Measurements from ENCODE around the gene PKIG. TPM values are rescaled to one million over a fixed set of nuclear protein-coding genes. Genes with fewer than 3 reads are reported as not detected.

The PKIG gene
- total RNA-seq, 4 donors from 2014 or later = 17.2 to 40.8 (median 32.0) TPM

GRCh38 chr20:44620030-44620429 lies 37.7 kb downstream of the PKIG start:
- H3K36me3 ChIP-seq = peaks cover 66% of the 10 kb centered on the region

GRCh38 chr20:44621325-44621724 lies 38.9 kb downstream of the PKIG start:
- H3K36me3 ChIP-seq = peaks cover 67% of the 10 kb centered on the region
- 95% methylated on average over 5 of the region's 5 CpGs for WGBS
- H3K27me3 ChIP-seq = no peaks in the 10 kb centered on the region
- peaks cover 15% of the 10 kb centered on the region for H3K4me1 ChIP-seq
- DNase-seq (ENCODE audit: low spot score in 2 of 2) = no peak
- H3K4me3 ChIP-seq = no peak overlapping the region
- TF ChIP-seq EP300 (IDR thresholded peaks at IDR 0.05) (no peak), POLR2A (IDR thresholded peaks at IDR 0.05) (no peak), POLR2AphosphoS5 (IDR thresholded peaks at IDR 0.05) (no peak), CTCF (IDR thresholded peaks at IDR 0.05) (no peak)
- H3K9me3 ChIP-seq = no peaks in the 10 kb centered on the region
- no peak overlapping the region for H3K27ac ChIP-seq

More at GRCh38 chr20:44620030-44620429, 37.7 kb downstream of the PKIG start:
- Histone ChIP-seq H3K4me1 (peaks cover 28% of the 10 kb centered on the region), H3K27me3 (no peaks in the 10 kb centered on the region), H3K9me3 (no peaks in the 10 kb centered on the region), H3K27ac (no peak overlapping the region), H3K4me3 (no peak overlapping the region)
- WGBS = 94% methylated on average over 5 of the region's 5 CpGs
- peak in 1 of 2 donors; percentile 41 for DNase-seq (ENCODE audit: low spot score in 2 of 2)
- TF ChIP-seq CTCF (IDR thresholded peaks at IDR 0.05) (no peak), POLR2A (IDR thresholded peaks at IDR 0.05) (no peak), EP300 (IDR thresholded peaks at IDR 0.05) (no peak), POLR2AphosphoS5 (IDR thresholded peaks at IDR 0.05) (no peak)

- H3K4me1 ChIP-seq = peaks cover 9% of the 10 kb centered on the region
- no peaks in the 10 kb centered on the region for H3K9me3 ChIP-seq
- TF ChIP-seq POLR2AphosphoS5 (IDR thresholded peaks at IDR 0.05) = no peak
- no peak for TF ChIP-seq EP300 (IDR thresholded peaks at IDR 0.05)
- H3K4me3 ChIP-seq = no peak overlapping the region
- H3K27ac ChIP-seq = no peak overlapping the region
- H3K27me3 ChIP-seq = no peaks in the 10 kb centered on the region
- peaks cover 67% of the 10 kb centered on the region for H3K36me3 ChIP-seq
- WGBS = 100% methylated on average over 5 of the region's 8 CpGs
- DNase-seq (ENCODE audit: low spot score in 2 of 2) = peak in 1 of 2 donors; percentile 51
Measured at GRCh38 chr20:44621939-44622338, 39.6 kb downstream of the PKIG start.

- TF ChIP-seq POLR2AphosphoS5 (IDR thresholded peaks at IDR 0.05) (no peak), EP300 (IDR thresholded peaks at IDR 0.05) (no peak), CTCF (IDR thresholded peaks at IDR 0.05) (no peak), POLR2A (IDR thresholded peaks at IDR 0.05) (no peak)
- H3K4me1 ChIP-seq = peaks cover 6% of the 10 kb centered on the region
- no peaks in the 10 kb centered on the region for H3K9me3 ChIP-seq
- H3K27me3 ChIP-seq = no peaks in the 10 kb centered on the region
- 93% methylated on average over 18 of the region's 19 CpGs for WGBS
- peaks cover 67% of the 10 kb centered on the region for H3K36me3 ChIP-seq
- H3K27ac ChIP-seq = no peak overlapping the region
- DNase-seq (ENCODE audit: low spot score in 2 of 2) = no peak
- H3K4me3 ChIP-seq = no peak overlapping the region
Measured at GRCh38 chr20:44622501-44623270, 40.3 kb downstream of the PKIG start.

- 90% methylated on average over 3 of the region's 4 CpGs for WGBS
- TF ChIP-seq POLR2AphosphoS5 (IDR thresholded peaks at IDR 0.05) (no peak), CTCF (IDR thresholded peaks at IDR 0.05) (no peak), EP300 (IDR thresholded peaks at IDR 0.05) (no peak), POLR2A (IDR thresholded peaks at IDR 0.05) (no peak)
- peaks cover 53% of the 10 kb centered on the region for H3K36me3 ChIP-seq
Measured at GRCh38 chr20:44624152-44624551, 41.8 kb downstream of the PKIG start.

More at GRCh38 chr20:44624152-44624551, 41.8 kb downstream of the PKIG start:
- DNase-seq (ENCODE audit: low spot score in 2 of 2) = no peak
- Histone ChIP-seq H3K9me3 (no peaks in the 10 kb centered on the region), H3K27me3 (no peaks in the 10 kb centered on the region), H3K4me3 (no peak overlapping the region), H3K4me1 (no peaks in the 10 kb centered on the region), H3K27ac (no peak overlapping the region)

Measured in suprapubic skin (tissue), 4 donors.